HL-60 (cell line): ENCODE results near the gene GFER.
A peak's percentile ranks its signal among the peaks of the same experiment; 100 is the strongest.

Source experiments
- DNase-seq, 2 experiments: peaks; one replicate each; pipeline ENCODE4 v3.0.0-alpha.2; 2010 to 2020; ENCODE audit warnings: low read depth in 1 of 2, low spot score in 1 of 2
- H3K27ac ChIP-seq: fragments of 250-450 bp; sonication (Bioruptor Pico); replicated peaks from 2 replicates; pipeline ENCODE4 v1.5.1; 2020; ENCODE audit warnings: mild to moderate bottlenecking, moderate library complexity
- H3K27me3 ChIP-seq: fragments of 250-450 bp; sonication (Bioruptor Pico); 2 replicates; pipeline ENCODE4 v1.5.1; 2021; ENCODE audit warnings: mild to moderate bottlenecking, moderate library complexity; ENCODE audit not compliant: insufficient read depth, poor library complexity, severe bottlenecking
- H3K4me3 ChIP-seq: replicated peaks from 2 replicates; pipeline ENCODE4 v1.5.1; 2011; ENCODE audit warnings: mild to moderate bottlenecking, control low read depth, low read length; ENCODE audit not compliant: insufficient read depth
- GABPA ChIP-seq: IDR thresholded peaks from 2 replicates; pipeline ENCODE4 v1.6.1; 2012; ENCODE audit warnings: low read depth
- POLR2AphosphoS5 ChIP-seq: IDR thresholded peaks from 2 replicates; pipeline ENCODE4 v1.6.1; 2012; ENCODE audit warnings: low read depth
- SPI1 ChIP-seq: IDR thresholded peaks from 2 replicates; pipeline ENCODE4 v1.6.1; 2012; ENCODE audit warnings: low read depth, mild to moderate bottlenecking, borderline replicate concordance
- TF ChIP-seq, protein P1 (sequence below): IDR thresholded peaks from 2 replicates; pipeline ENCODE4 v1.6.1; 2012; ENCODE audit warnings: low read depth; ENCODE audit not compliant: insufficient replicate concordance
- TF ChIP-seq, protein P2 (sequence below): IDR thresholded peaks from one replicate; pipeline ENCODE4 v1.5.1; 2011; ENCODE audit warnings: low read length, control low read depth, inconsistent platforms; ENCODE audit not compliant: insufficient read depth

Gene GFER

DNA sequence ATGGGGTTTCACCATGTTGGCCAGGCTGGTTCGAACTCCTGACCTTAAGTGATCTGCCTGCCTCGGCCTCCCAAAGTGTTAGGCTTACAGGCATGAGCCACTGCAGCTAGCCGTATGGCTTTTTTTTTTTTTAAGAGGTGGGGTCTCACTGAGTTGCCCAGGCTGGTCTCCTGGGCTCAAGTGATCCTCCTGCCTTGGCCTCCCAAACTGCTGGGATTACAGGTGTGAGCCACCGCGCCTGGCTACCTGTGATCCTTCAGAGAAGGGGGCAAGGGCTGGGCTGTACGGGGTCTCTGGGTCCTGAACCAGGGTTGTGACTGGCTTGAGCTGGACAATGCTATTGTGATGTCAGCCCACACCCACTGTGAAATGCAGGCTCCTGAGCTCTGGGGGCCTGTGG, 17.5 kb upstream of the GFER start, which contains the start of gene RNF151:
RNF151 (plus strand) TSS at position 397 of the 400 bp plus-strand sequence. CDS start 26 bp downstream, outside the sequence.
- no peaks in the 10 kb centered on the region for H3K27me3 ChIP-seq
- H3K27ac ChIP-seq, result peak within 1 kb of the TSS; percentile 94
- TF ChIP-seq, protein P1, sequence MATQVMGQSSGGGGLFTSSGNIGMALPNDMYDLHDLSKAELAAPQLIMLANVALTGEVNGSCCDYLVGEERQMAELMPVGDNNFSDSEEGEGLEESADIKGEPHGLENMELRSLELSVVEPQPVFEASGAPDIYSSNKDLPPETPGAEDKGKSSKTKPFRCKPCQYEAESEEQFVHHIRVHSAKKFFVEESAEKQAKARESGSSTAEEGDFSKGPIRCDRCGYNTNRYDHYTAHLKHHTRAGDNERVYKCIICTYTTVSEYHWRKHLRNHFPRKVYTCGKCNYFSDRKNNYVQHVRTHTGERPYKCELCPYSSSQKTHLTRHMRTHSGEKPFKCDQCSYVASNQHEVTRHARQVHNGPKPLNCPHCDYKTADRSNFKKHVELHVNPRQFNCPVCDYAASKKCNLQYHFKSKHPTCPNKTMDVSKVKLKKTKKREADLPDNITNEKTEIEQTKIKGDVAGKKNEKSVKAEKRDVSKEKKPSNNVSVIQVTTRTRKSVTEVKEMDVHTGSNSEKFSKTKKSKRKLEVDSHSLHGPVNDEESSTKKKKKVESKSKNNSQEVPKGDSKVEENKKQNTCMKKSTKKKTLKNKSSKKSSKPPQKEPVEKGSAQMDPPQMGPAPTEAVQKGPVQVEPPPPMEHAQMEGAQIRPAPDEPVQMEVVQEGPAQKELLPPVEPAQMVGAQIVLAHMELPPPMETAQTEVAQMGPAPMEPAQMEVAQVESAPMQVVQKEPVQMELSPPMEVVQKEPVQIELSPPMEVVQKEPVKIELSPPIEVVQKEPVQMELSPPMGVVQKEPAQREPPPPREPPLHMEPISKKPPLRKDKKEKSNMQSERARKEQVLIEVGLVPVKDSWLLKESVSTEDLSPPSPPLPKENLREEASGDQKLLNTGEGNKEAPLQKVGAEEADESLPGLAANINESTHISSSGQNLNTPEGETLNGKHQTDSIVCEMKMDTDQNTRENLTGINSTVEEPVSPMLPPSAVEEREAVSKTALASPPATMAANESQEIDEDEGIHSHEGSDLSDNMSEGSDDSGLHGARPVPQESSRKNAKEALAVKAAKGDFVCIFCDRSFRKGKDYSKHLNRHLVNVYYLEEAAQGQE, result no peak
- TF ChIP-seq SPI1 (no peak), GABPA (no peak), POLR2AphosphoS5 (no peak)
- TF ChIP-seq, protein P2, sequence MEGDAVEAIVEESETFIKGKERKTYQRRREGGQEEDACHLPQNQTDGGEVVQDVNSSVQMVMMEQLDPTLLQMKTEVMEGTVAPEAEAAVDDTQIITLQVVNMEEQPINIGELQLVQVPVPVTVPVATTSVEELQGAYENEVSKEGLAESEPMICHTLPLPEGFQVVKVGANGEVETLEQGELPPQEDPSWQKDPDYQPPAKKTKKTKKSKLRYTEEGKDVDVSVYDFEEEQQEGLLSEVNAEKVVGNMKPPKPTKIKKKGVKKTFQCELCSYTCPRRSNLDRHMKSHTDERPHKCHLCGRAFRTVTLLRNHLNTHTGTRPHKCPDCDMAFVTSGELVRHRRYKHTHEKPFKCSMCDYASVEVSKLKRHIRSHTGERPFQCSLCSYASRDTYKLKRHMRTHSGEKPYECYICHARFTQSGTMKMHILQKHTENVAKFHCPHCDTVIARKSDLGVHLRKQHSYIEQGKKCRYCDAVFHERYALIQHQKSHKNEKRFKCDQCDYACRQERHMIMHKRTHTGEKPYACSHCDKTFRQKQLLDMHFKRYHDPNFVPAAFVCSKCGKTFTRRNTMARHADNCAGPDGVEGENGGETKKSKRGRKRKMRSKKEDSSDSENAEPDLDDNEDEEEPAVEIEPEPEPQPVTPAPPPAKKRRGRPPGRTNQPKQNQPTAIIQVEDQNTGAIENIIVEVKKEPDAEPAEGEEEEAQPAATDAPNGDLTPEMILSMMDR, result no peak
- peak within 1 kb of the TSS; percentile 91 for H3K4me3 ChIP-seq
- DNase-seq, result no peak

DNA sequence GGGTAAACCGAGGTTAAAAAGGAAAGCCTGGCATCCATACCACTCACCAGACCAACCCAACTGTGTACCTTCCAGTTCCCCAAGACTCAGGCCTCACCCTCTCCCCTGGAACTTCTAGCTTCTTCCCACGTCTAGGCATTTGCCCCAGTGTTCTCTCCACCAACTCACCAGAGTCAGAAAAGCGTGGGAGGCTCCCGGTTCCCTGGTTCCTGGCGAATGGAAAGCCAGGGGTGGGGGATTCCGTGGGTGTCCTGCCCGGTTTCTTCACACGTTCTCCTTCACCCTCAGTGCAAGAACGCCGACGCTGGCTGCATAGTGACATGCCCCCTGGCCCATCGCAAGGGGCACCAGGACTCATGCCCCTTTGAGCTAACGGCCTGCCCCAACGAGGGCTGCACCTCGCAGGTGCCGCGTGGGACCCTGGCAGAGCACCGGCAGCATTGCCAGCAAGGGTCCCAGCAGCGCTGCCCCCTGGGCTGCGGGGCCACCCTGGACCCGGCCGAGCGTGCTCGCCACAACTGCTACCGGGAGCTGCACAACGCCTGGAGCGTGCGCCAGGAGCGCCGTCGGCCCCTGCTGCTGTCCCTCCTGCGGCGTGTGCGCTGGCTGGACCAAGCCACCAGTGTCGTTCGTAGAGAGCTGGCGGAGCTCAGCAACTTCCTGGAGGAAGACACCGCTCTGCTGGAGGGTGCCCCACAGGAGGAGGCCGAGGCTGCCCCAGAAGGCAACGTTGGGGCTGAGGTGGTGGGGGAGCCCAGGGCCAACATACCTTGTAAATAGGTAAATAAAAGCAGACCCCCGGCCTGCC, 15.6 kb upstream of the GFER start:
- no peak for DNase-seq
- TF ChIP-seq SPI1, result no peak
- TF ChIP-seq, protein P2, result no peak
- no peak for TF ChIP-seq POLR2AphosphoS5
- TF ChIP-seq, protein P1, result no peak
- no peak for TF ChIP-seq GABPA
- Histone ChIP-seq H3K4me3 (no peak overlapping the region), H3K27me3 (no peaks in the 10 kb centered on the region), H3K27ac (no peak overlapping the region)

DNA sequence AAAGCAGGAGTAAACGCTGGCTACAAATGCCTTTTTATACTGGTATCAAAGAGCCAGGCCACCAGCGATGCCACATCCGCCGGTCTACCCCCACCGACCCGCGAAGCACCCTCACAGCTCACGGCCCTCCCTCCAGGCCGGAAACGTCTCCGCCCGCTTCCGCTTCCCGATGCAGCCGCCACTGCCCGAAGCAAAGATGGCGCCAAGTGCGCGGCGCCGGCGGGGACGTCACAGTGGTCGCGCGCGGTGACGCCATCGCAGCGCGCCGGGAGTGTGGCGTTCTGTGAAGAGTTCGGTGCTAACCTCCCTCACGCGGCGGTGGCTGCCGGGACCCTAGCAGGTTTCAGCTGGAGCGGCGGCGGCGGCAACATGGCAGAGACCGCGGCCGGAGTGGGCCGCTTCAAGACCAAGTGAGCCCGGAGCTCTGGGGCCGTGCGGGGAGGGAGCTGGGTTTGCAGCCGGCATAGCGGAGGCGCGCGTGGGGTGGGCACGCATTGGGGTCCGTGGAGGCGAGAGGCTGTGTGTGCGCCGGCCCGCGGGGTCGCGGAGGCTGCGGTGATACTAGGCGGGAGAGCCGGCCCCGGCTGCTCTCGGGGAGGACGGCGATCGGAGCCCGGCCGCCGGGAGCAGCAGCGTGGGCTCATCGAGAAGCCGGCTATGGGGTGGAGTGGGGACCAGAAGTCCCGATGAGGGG, 12.1 kb upstream of the GFER start, which contains the start of gene TBL3:
TBL3 (plus strand) TSS at position 258 of the 694 bp plus-strand sequence; CDS start at position 370, 112 bp downstream.
- peak; percentile 93 to 94 for DNase-seq

More for the DNA sequence above, 12.1 kb upstream of the GFER start, which contains the start of gene TBL3:
- peak within 1 kb of the TSS; percentile 82 for H3K27ac ChIP-seq
- H3K27me3 ChIP-seq, result no peaks in the 10 kb centered on the region
- TF ChIP-seq, protein P2, result no peak
- TF ChIP-seq GABPA (peak; percentile 94), POLR2AphosphoS5 (peak; percentile 95), SPI1 (peak; percentile 59; the same call in 1 of the 2 replicates)
- TF ChIP-seq, protein P1, result peak; percentile 15
- peak within 1 kb of the TSS; percentile 100 for H3K4me3 ChIP-seq
